Epithelial cell of prostate (primary cell): ENCODE measurements around the gene ZBTB40.

Experiments
- DNase-seq: peaks from one replicate; pipeline ENCODE4 v3.0.0-alpha.2; 2011; ENCODE audit warnings: low read depth, low spot score
- H3K27ac ChIP-seq: fragments of 450-650 bp; 2 replicates; pipeline ENCODE4 v1.5.1; 2017; ENCODE audit warnings: mild to moderate bottlenecking

ZBTB40 gene

DNA sequence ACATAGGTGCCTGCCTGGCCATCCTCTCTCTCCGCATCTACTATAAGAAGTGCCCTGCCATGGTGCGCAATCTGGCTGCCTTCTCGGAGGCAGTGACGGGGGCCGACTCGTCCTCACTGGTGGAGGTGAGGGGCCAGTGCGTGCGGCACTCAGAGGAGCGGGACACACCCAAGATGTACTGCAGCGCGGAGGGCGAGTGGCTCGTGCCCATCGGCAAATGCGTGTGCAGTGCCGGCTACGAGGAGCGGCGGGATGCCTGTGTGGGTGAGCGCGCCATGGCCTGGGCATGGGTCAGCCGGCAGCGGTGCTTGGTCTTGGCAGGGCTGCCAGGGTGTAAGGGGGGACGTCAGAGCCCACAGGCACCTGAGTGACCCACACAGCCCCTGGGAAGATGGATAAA is 125.0 kb downstream of the ZBTB40 start:
- no peak overlapping the region for H3K27ac ChIP-seq
- DNase-seq: no peak

DNA sequence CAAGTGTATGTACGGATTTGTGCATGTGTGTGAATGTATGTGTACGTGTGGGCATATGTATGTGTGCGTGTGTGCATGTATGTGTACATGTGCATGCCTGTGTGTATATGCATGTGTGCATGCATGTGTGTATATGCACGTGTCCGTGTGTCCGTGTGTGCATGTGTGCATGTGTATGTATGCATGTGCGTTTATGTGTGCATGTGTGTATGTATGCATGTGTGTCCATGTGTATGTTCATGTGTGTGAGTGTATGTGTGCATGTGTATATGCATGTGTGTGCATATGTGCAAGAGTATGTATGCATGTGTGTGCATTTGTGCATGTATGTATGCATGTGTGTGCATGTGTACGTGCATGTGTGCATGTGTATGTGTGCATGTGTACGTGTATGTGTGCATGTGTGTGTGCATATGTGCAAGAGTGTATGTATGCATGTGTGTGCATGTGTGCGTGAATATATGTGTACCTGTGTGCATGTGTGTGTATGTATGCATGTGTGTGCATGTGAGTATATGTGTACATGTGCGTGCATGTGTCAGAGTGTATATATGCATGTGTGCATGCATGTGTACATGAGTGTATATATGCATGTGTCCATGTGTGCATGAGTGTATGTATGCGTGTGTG is 127.2 kb downstream of the ZBTB40 start:
- DNase-seq: no peak
- no peak overlapping the region for H3K27ac ChIP-seq

DNA sequence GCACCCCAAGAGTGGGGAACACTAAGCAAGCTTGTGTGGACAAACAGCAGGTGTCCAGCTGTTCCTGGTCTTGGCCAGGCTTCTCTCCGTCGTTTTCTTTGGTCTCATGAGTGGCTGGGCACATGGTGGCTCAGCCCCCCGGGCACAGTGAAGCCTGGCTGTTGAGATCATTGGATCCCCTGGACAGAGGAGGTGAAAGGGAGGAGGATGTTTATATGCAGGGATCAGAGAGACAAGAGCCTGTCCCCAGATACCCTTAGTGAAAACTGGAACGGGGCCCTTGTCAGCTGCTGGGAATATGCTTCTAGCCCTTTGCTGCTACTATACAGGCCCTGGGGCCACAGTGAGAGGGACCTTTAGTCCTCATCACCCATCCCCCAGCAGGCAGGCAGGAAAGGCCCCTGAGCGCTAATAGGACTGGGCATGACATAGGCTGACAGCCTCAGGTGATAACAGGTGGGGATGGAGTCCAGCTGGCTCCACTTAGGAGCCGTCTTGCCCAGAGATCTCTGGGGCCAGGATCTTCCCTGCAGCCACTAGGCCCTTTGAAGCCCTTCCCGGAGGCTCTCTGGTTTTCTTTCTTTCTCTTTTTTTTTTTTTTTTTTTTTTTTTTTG is 128.0 kb downstream of the ZBTB40 start:
- DNase-seq: no peak
- H3K27ac ChIP-seq: no peak overlapping the region
